H1 (cell line): Measurements from ENCODE around the gene PKP1. TPM values are rescaled to one million over a fixed set of nuclear protein-coding genes. Genes with fewer than 3 reads are reported as not detected.

Experiments used
- CTCF ChIA-PET: fragments of 300-600 bp; sonication (Branson Sonifier 250); formaldehyde crosslinking; loops from one replicate; lab custom pipeline; 2021; ENCODE audit not compliant: partially characterized antibody; lab: Charles Lee
- POLR2A ChIA-PET: fragments of 300-600 bp; sonication (Branson Sonifier 250); formaldehyde crosslinking; loops from one replicate; lab custom pipeline; 2021; ENCODE audit warnings: inconsistent platforms; ENCODE audit not compliant: partially characterized antibody; lab: Charles Lee
- DNase-seq, 2 experiments: peaks; one replicate each; pipeline versions ENCODE4 v3.0.0 to v3.0.0-alpha.2; 2010 to 2022; ENCODE audit warnings: low spot score in 2 of 2, low read depth in 1 of 2, mixed read lengths in 1 of 2
- FAIRE-seq: peaks from 2 replicates; lab custom pipeline; 2011; peaks lifted over from hg19 to GRCh38; lab: Jason Lieb, UNC
- H2AFZ ChIP-seq: 2 replicates; pipeline ENCODE4 v1.8.1; 2012; ENCODE audit warnings: low read length, inconsistent platforms
- H2AK5ac ChIP-seq: 2 replicates; pipeline ENCODE4 v1.6.1; 2013; ENCODE audit warnings: low read depth, low read length
- H2BK120ac ChIP-seq: replicated peaks from 2 replicates; pipeline ENCODE3; 2013; ENCODE audit warnings: low read depth, low read length, inconsistent platforms
- H2BK12ac ChIP-seq: 2 replicates; pipeline ENCODE4 v1.6.1; 2013; ENCODE audit warnings: low read depth, low read length
- H2BK15ac ChIP-seq: 2 replicates; pipeline ENCODE4 v1.6.1; 2013; ENCODE audit warnings: low read length
- H2BK20ac ChIP-seq: 2 replicates; pipeline ENCODE4 v1.6.1; 2013; ENCODE audit warnings: low read length
- H2BK5ac ChIP-seq: 2 replicates; pipeline ENCODE4 v1.6.1; 2013; ENCODE audit warnings: low read depth, low read length
- H3K14ac ChIP-seq: 2 replicates; pipeline ENCODE4 v1.6.1; 2013; ENCODE audit warnings: inconsistent platforms; ENCODE audit not compliant: insufficient read length
- H3K18ac ChIP-seq: 2 replicates; pipeline ENCODE4 v1.6.1; 2013; ENCODE audit warnings: low read length; ENCODE audit errors: extremely low read depth
- H3K23ac ChIP-seq: 2 replicates; pipeline ENCODE4 v1.6.1; 2013; ENCODE audit warnings: inconsistent platforms; ENCODE audit not compliant: insufficient read length
- H3K23me2 ChIP-seq: 2 replicates; pipeline ENCODE4 v1.6.1; 2013; ENCODE audit warnings: low read depth, low read length
- H3K27ac ChIP-seq: 2 replicates; pipeline ENCODE4 v1.6.1; 2011; ENCODE audit warnings: low read depth, low read length, inconsistent platforms
- H3K27me3 ChIP-seq, 4 experiments: replicated peaks in 1 of 4; 1 replicate in 1 of 4; 2 replicates in 3 of 4; pipeline versions ENCODE4 v1.6.1 to v1.8.1; 2011 to 2013; ENCODE audit warnings: low read length in 3 of 4, mild to moderate bottlenecking in 3 of 4, inconsistent platforms in 2 of 4, mixed read lengths in 2 of 4, moderate library complexity in 1 of 4; ENCODE audit not compliant: control insufficient read depth in 3 of 4, insufficient read depth in 3 of 4; ENCODE audit errors: extremely low read depth in 1 of 4
- H3K36me3 ChIP-seq, 4 experiments: 2 replicates each; pipeline versions ENCODE4 v1.6.1 to v1.8.1; 2011 to 2013; ENCODE audit warnings: mild to moderate bottlenecking in 4 of 4, low read length in 3 of 4, moderate library complexity in 2 of 4, control low read depth in 1 of 4, inconsistent platforms in 1 of 4; ENCODE audit not compliant: insufficient read depth in 4 of 4, control insufficient read depth in 2 of 4
- H3K4ac ChIP-seq: replicated peaks from 2 replicates; pipeline ENCODE3; 2013; ENCODE audit warnings: low read length, low read depth, mixed read lengths, inconsistent platforms; ENCODE audit not compliant: insufficient read length
- H3K4me1 ChIP-seq, 4 experiments: replicated peaks in 1 of 4; 1 replicate in 1 of 4; 2 replicates in 3 of 4; pipeline versions ENCODE4 v1.6.1 to v1.8.1; 2011 to 2013; ENCODE audit warnings: low read length in 3 of 4, inconsistent platforms in 2 of 4, mixed read lengths in 1 of 4; ENCODE audit not compliant: insufficient read depth in 4 of 4, control insufficient read depth in 3 of 4
- H3K4me2 ChIP-seq, 2 experiments: 2 replicates each; pipeline versions ENCODE4 v1.6.1 to v1.8.1; 2011 to 2013; ENCODE audit warnings: low read depth in 2 of 2, low read length in 2 of 2, control low read depth in 1 of 2, inconsistent platforms in 1 of 2, mild to moderate bottlenecking in 1 of 2; ENCODE audit not compliant: insufficient read depth in 1 of 2
- H3K4me3 ChIP-seq, 4 experiments: fragments of 200-600, 300-600 bp in 1 of 4; sonication (generic), shearing (Covaris generic), sonication (Bioruptor Twin) in 1 of 4; 2 replicates each; pipeline versions ENCODE4 v1.5.1 to v1.8.1; 2011 to 2016; ENCODE audit warnings: low read length in 4 of 4, low read depth in 3 of 4, control low read depth in 2 of 4, inconsistent platforms in 2 of 4, mild to moderate bottlenecking in 2 of 4, mixed read lengths in 1 of 4, moderate library complexity in 1 of 4; ENCODE audit not compliant: insufficient read depth in 2 of 4; ENCODE audit errors: extremely low read depth in 1 of 4
- H3K56ac ChIP-seq: replicated peaks from 2 replicates; pipeline ENCODE3; 2013; ENCODE audit warnings: low read depth, mild to moderate bottlenecking, mixed read lengths, low read length, inconsistent platforms; ENCODE audit not compliant: insufficient read length
- H3K79me1 ChIP-seq: 2 replicates; pipeline ENCODE4 v1.6.1; 2013; ENCODE audit warnings: low read depth, low read length, control low read depth
- H3K79me2 ChIP-seq, 2 experiments: 2 replicates each; pipeline versions ENCODE4 v1.6.1 to v1.8.1; 2012 to 2013; ENCODE audit warnings: low read length in 2 of 2, mild to moderate bottlenecking in 2 of 2, inconsistent platforms in 1 of 2; ENCODE audit not compliant: insufficient read depth in 2 of 2, control insufficient read depth in 1 of 2
- H3K9ac ChIP-seq, 4 experiments: replicated peaks in 1 of 4; 1 replicate in 1 of 4; 2 replicates in 3 of 4; pipeline versions ENCODE4 v1.6.1 to v1.8.1; 2011 to 2013; ENCODE audit warnings: low read depth in 3 of 4, low read length in 3 of 4, control low read depth in 2 of 4, mild to moderate bottlenecking in 2 of 4, moderate library complexity in 2 of 4, inconsistent platforms in 1 of 4; ENCODE audit errors: extremely low read depth in 1 of 4
- H3K9me3 ChIP-seq, 2 experiments: 2 replicates each; pipeline versions ENCODE4 v1.6.1 to v1.8.1; 2012 to 2013; ENCODE audit warnings: mild to moderate bottlenecking in 2 of 2, moderate library complexity in 2 of 2, control low read depth in 1 of 2, inconsistent platforms in 1 of 2, low read depth in 1 of 2, low read length in 1 of 2, mixed read lengths in 1 of 2; ENCODE audit not compliant: insufficient read depth in 2 of 2
- H4K20me1 ChIP-seq, 2 experiments: replicated peaks in 1 of 2; 2 replicates each; pipeline versions ENCODE3 to v1.8.1; 2011 to 2013; ENCODE audit warnings: inconsistent platforms in 2 of 2, low read length in 2 of 2, mild to moderate bottlenecking in 1 of 2; ENCODE audit not compliant: insufficient read depth in 2 of 2, control insufficient read depth in 1 of 2
- H4K5ac ChIP-seq: 2 replicates; pipeline ENCODE4 v1.6.1; 2013; ENCODE audit warnings: low read length, low read depth, mixed read lengths, inconsistent platforms; ENCODE audit not compliant: insufficient read length
- H4K8ac ChIP-seq: 2 replicates; pipeline ENCODE4 v1.8.0; 2013; ENCODE audit warnings: mild to moderate bottlenecking, moderate library complexity, low read length, inconsistent platforms; ENCODE audit not compliant: insufficient read depth; ENCODE audit errors: extremely low read depth
- H4K91ac ChIP-seq: replicated peaks from 2 replicates; pipeline ENCODE3; 2013; ENCODE audit warnings: low read length, mixed read lengths, inconsistent platforms; ENCODE audit not compliant: insufficient read length
- BRCA1 ChIP-seq: IDR thresholded peaks from 2 replicates; pipeline ENCODE4 v1.6.1; 2012; ENCODE audit warnings: low read depth, low read length, improper control_type of control experiment
- CBX5 ChIP-seq: fragments of 300-800, 300-1000 bp; sonication (generic); IDR thresholded peaks from 2 replicates; pipeline ENCODE4 v1.7.1; 2016; ENCODE audit warnings: antibody characterized with exemption, low read length, low read depth
- CHD1 ChIP-seq: IDR thresholded peaks from 2 replicates; pipeline ENCODE4 v1.6.1; 2012; ENCODE audit warnings: low read depth, low read length, improper control_type of control experiment
- MAFK ChIP-seq: IDR thresholded peaks from 2 replicates; pipeline ENCODE4 v1.6.1; 2012; ENCODE audit warnings: low read depth, mild to moderate bottlenecking, improper control_type of control experiment, low read length
- POU5F1 ChIP-seq: IDR thresholded peaks from 2 replicates; pipeline ENCODE4 v1.6.1; 2011; ENCODE audit warnings: low read depth, mild to moderate bottlenecking, low read length, moderate library complexity
- RAD21 ChIP-seq, 2 experiments: IDR thresholded peaks in 1 of 2; conservative IDR thresholded peaks in 1 of 2; 2 replicates each; pipeline ENCODE4 v1.6.1; 2011; ENCODE audit warnings: low read depth in 2 of 2, low read length in 2 of 2, improper control_type of control experiment in 1 of 2, inconsistent platforms in 1 of 2, mild to moderate bottlenecking in 1 of 2, moderate library complexity in 1 of 2
- RXRA ChIP-seq: IDR thresholded peaks from 2 replicates; pipeline ENCODE4 v1.6.1; 2011; ENCODE audit warnings: low read depth, mild to moderate bottlenecking, low read length, moderate library complexity; ENCODE audit not compliant: insufficient read depth
- SIRT6 ChIP-seq: IDR thresholded peaks from one replicate; pipeline ENCODE4 v1.7.1; 2012; ENCODE audit warnings: low read length, inconsistent platforms
- SUZ12 ChIP-seq: fragments of 200-600 bp; sonication (generic); IDR thresholded peaks from 2 replicates; pipeline ENCODE4 v1.6.1; 2012; ENCODE audit warnings: mild to moderate bottlenecking, inconsistent platforms, low read length, moderate library complexity, mixed read lengths
- WGBS, 2 experiments: shearing (Covaris generic) in 1 of 2; methylation state at CpG; one replicate each; pipeline versions ENCODE4 v1.1.6 to v1.1.7; 2013 to 2015; ENCODE audit warnings: low lambda C conversion rate in 2 of 2, mixed read lengths in 2 of 2, inconsistent platforms in 1 of 2, low coverage in 1 of 2, missing lambda C conversion rate in 1 of 2; ENCODE audit not compliant: insufficient replicate concordance in 2 of 2, insufficient coverage in 1 of 2, insufficient read length in 1 of 2; ENCODE audit errors: extremely low coverage in 1 of 2, missing lambda C conversion rate in 1 of 2; 5-methylcytosine and 5-hydroxymethylcytosine counted together
- polyA plus RNA-seq, 7 experiments: library from polyadenylated mRNA; depleted of rRNA in 3 of 7; stranded (reverse) in 5 of 7; unstranded in 2 of 7; fragments of >200 nt in 5 of 7; fragments of 200-250 nt in 2 of 7; gene quantifications; 1 replicate in 5 of 7; 2 replicates in 1 of 7; 4 replicates in 1 of 7; pipeline versions ENCODE4 v1.2.1 to v1.2.3, GENCODE V29; 2011 to 2013; ENCODE audit warnings: missing spikeins in 2 of 7, mixed read lengths in 2 of 7
- total RNA-seq: library from RNA; stranded (reverse); fragmentation: NEBNext Ultra II Directional; extraction: Animal tissue kit (Norgen Biotek cat#: 25700); gene quantifications from 2 replicates; pipeline ENCODE4 v1.2.1, GENCODE V29; 2021
- TF ChIP-seq, protein P1 (sequence below): IDR thresholded peaks from 2 replicates; pipeline ENCODE4 v1.6.1; 2012; ENCODE audit warnings: inconsistent platforms

Gene PKP1
- total and polyA plus RNA-seq, 2 of the 8 experiments (the other 6 are each of a cell fraction or from before 2014, with no cell fraction given), result 0.21 to 0.95 TPM

DNA sequence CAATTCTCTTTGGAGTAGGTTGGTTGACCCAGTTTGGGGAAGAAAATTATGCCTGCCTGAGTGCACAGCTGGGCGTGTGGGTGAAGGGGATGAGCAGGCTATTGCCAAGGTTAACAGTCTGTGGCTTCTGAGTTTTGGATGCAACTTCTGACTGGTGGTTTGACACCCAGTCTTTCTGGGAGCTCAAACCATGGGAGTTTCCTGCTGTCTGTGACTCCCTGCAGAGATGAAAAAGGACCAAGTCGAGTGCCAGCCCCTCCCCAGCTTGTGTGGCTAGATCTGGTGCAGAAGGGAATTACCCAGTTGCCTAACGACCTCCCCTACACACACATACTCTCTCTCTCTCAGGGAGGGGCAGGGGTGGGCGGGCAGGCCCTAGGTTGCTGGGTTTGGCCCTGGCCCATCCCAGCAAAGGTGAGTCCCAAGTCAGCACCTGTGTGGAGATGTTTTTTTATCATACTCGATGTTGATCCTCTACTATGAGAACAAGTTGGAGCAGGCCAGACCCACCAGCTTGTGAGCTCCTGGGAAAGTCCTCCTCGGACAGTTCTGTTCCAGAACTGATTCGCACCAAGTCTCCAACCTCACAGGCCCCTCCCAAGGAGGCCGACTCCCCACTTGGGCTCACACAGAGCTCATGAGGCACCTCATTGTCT, 28.2 kb downstream of the PKP1 start:
- Histone ChIP-seq H3K9me3 (no peaks in the 10 kb centered on the region), H3K79me2 (no peaks in the 10 kb centered on the region), H3K4me2 (no peak overlapping the region), H3K18ac (no peak overlapping the region), H3K27ac (no peak overlapping the region), H2BK15ac (no peak overlapping the region), H2BK120ac (no peak overlapping the region), H4K8ac (no peak overlapping the region), H4K20me1 (no peaks in the 10 kb centered on the region), H3K23me2 (peaks cover 2% of the 10 kb centered on the region; the same call in 1 of the 2 replicates), H3K4me1 (peaks cover 0 to 3% (median 0%) of the 10 kb centered on the region in 4 experiments; a peak in 1 of 7 replicates), H3K79me1 (no peaks in the 10 kb centered on the region), H3K27me3 (peaks cover 0 to 10% (median 6%) of the 10 kb centered on the region in 4 experiments; a peak in 4 of 7 replicates), H3K56ac (no peak overlapping the region), H2BK20ac (no peak overlapping the region), H3K4ac (no peak overlapping the region), H4K91ac (no peak overlapping the region), H2BK12ac (no peak overlapping the region), H2BK5ac (no peak overlapping the region; the same call in 1 of the 2 replicates), H2AFZ (no peak overlapping the region), H3K4me3 (no peak overlapping the region), H3K9ac (no peak overlapping the region), H4K5ac (no peak overlapping the region), H3K14ac (no peak overlapping the region), H3K23ac (no peak overlapping the region), H2AK5ac (no peak overlapping the region), H3K36me3 (no peaks in the 10 kb centered on the region)
- DNase-seq, result no peak
- CTCF ChIA-PET, result interaction anchor here (0.6 to 13.6 kb wide), 20 partner anchors 11 to 201 kb away, joined by 3 to 151 read pairs (median 4); partner anchors contain the start of gene TNNI1
- POLR2A ChIA-PET, result interaction anchor here (1.8 to 2.1 kb wide), 2 partner anchors 10 to 27 kb away, joined by 4 to 7 read pairs; no protein-coding TSS in a partner anchor
- WGBS, 2 experiments, result 57% methylated on average over 8 of the region's 8 CpGs; no CpG with 5 or more reads in 1 of the 2 experiments
- no peak for FAIRE-seq
- TF ChIP-seq RAD21 (IDR thresholded peaks at IDR 0.05 in 1 of 2, conservative IDR thresholded peaks at IDR 0.05 in 1 of 2; ENCODE audit: low read depth in 2 of 2, low read length in 2 of 2) (no peak), CBX5 (no peak), MAFK (no peak), RXRA (no peak), BRCA1 (no peak), POU5F1 (no peak), SUZ12 (no peak), CHD1 (no peak), SIRT6 (no peak)
- TF ChIP-seq, protein P1, sequence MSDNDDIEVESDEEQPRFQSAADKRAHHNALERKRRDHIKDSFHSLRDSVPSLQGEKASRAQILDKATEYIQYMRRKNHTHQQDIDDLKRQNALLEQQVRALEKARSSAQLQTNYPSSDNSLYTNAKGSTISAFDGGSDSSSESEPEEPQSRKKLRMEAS, result no peak
